ENCODE results near the gene KRT32. TPM values are rescaled to one million over a fixed set of nuclear protein-coding genes. Genes with fewer than 3 reads are reported as not detected.

The KRT32 gene
- total RNA-seq, 1 experiment from 2014 or later = not detected

DNA sequence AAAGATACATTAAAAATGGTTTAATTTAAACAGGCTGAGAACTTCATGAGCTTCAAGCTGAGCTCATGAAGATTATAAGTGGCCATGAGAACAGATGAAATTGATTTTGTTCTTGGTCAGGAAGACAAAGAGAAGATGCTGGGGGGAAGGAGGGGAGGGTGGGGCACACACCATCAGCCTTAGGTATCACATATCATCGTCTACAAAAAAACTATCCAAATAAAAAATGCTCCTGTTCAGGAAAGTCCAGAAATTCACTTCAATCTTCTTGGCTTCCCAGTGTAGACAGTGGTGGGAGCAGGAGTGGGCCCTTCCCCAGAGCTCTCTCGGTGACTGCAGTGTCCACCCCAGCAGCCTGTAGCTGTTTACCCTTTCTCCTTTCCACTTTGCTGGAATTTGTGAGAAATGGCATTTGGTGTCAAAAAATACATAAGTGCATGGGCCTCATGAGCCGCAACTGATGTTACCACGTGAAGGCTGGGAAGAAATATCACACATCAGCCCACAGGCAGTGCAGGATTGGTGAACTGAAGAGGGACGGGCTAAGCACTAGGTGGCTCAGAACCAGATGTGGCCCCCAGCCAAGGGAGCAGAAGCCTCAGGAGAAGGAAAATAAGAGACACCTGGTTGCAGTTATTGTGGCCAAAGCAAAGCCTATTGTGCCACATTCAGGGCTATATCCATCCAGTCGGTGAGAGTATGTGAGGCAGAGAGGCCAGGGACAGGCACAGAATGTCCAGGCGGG lies 48.9 kb downstream of the KRT32 start:
- no peak for DNase-seq (ENCODE audit: low read depth, low spot score)
- in situ Hi-C loops (cut with HindIII; ENCODE audit: low pct_unique_long_range_greater_than_20kb, low sequenced_read_pairs) = no loop called here

DNA sequence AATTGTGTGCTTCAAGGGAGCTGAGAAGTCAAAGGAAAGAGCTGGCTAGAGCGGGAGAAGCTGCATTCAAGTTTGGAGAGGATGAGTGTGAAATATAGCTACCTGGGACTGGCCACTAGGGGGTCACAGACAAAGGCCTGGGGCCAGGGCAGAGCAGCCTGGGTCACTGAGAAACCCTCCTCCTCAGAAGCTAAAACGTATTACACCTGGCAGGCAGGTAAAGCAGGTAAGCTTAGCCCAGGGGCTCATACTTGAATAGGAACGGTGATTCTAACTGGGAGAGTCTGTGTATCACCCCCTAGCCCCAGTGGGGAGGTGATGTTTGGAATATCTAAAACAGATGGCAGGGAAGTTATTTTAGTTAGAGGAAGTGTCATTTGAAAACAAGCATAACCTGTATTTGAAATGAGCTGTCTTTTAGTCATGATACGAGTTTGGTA lies 49.6 kb downstream of the KRT32 start:
- in situ Hi-C loops (cut with HindIII; ENCODE audit: low pct_unique_long_range_greater_than_20kb, low sequenced_read_pairs) = no loop called here
- no peak for DNase-seq (ENCODE audit: low read depth, low spot score)

DNA sequence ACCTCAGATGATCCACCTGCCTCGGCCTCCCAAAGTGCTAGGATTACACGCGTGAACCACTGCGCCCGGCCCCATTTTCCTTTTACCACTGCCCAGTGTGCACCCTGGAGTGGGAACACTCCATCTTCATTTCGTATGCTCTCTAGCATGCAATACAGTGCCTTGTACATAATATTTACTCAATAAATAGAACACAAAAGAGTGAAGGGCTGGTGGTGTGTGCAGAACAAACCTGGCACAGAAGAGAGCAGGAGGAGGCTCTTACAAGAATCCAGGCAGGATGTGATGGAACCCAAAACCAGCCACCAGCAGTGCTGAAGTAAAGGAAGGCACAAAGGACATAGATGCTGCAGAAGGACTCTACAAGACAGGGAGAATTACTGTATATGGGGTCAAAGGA lies 50.1 kb downstream of the KRT32 start:
- in situ Hi-C loops (cut with HindIII; ENCODE audit: low pct_unique_long_range_greater_than_20kb, low sequenced_read_pairs) = no loop called here
- no peak for DNase-seq (ENCODE audit: low read depth, low spot score)

DNA sequence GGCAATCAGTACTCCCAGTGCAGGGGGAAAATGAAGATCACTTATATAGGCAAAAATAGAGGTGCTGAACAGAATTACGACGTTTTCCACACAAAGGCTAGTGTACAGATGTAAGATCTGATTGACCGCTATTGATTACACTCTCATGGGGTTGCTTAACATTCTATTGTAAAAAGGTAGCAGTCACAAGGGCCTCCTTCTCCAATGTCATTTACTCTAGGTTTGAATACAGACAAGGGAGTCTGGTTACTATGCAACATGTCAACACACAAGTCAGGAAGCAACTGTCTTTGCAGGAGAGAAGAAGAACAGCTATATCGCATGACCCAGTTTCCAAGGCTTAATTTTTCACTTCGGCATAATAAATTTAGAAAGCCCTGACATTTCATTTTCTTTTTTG lies 50.7 kb downstream of the KRT32 start:
- no peak for DNase-seq (ENCODE audit: low read depth, low spot score)
- in situ Hi-C loops (cut with HindIII; ENCODE audit: low pct_unique_long_range_greater_than_20kb, low sequenced_read_pairs) = no loop called here

DNA sequence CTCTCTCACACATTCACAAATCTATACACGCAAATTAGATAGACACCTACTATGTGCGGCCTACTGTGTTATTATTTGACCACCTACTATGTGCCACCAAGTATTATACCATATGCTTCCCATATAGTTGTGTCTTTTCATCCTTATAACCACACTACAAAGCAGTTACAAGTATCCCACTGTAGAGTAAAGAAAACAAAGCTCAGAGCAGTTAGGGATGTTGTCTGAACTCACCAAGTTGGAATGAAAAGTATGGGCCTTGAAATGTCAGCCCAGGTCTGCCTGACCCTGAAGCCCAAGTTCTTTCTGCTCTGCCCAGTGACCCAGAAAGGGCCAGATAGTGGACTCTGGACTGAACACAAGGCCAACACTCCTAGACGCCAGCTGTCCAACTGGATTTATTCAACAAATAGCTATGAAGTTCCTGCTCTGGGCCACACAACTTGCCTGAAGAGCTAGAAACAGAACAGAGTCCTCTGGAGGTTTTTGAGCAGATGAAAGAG lies 51.3 kb downstream of the KRT32 start:
- no peak for DNase-seq (ENCODE audit: low read depth, low spot score)
- in situ Hi-C loops (cut with HindIII; ENCODE audit: low pct_unique_long_range_greater_than_20kb, low sequenced_read_pairs) = no loop called here

DNA sequence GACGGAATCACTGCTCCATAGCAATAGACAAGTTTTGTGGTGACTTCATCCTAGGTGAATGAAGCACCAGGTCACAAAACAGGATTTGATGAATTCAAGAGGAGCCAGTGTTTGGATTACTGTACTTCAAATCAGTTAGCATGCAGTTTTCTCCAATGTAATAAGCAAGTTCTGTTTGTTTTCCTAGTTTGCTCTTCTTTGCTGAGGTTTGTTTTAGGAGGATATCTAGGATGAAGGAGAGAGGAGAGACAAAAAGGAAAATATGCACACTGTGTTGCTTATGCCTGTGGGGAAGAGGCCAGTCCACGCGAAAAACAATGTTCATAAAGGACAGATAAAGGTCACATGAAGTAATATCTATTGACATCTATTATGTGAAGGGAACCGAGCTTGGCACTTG lies 51.8 kb downstream of the KRT32 start:
- in situ Hi-C loops (cut with HindIII; ENCODE audit: low pct_unique_long_range_greater_than_20kb, low sequenced_read_pairs) = no loop called here

DNA sequence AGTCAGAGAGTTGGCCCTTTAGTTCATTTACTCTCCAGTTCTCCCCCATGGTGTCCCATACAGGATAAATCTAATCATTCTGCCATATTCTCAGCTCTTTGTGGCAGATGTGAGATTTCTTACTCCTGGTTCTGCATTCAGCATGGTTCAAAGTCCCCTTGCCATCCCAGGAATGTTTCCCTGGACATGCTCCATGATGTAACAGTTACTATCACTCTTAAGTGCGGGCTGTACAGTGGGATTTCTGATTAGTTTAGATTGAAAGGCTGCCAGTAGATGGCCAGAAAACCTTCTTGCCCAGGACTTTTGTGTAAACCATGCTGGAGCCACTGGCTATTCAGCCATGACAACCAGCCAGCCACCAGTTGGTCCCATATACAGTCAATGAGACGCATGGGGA lies 53.2 kb downstream of the KRT32 start:
- no peak for DNase-seq (ENCODE audit: low read depth, low spot score)
- in situ Hi-C loops (cut with HindIII; ENCODE audit: low pct_unique_long_range_greater_than_20kb, low sequenced_read_pairs) = no loop called here

More for the DNA sequence above, 51.8 kb downstream of the KRT32 start:
- no peak for DNase-seq (ENCODE audit: low read depth, low spot score)

DNA sequence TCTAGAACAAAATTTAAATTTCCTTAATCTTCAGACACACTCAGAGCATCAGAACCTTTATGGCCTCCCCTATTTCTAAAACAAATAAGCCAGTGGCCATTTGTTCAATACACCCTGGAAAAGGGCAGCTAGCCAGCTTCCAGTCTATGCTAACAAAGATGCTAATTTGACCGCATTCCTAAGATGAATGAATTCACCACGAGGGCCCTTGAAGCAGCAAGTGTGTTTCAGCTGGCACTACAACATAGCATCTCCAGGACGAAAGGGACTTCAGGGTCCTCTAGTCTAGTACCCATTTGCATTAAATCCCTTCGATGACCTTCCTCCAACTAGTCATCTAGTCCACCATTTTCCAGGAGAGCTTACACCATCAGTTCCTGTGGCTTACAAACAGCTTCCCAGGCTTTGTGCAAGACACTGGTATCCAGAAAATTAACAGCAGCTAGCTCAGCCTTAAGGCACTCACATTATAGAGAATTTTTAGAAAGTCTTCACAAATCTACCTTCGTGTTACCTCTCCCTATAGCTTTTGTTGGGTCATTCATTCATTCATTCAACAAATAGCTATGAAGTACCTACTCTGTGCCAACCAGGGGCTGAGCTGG lies 53.7 kb downstream of the KRT32 start:
- in situ Hi-C loops (cut with HindIII; ENCODE audit: low pct_unique_long_range_greater_than_20kb, low sequenced_read_pairs) = no loop called here

DNA sequence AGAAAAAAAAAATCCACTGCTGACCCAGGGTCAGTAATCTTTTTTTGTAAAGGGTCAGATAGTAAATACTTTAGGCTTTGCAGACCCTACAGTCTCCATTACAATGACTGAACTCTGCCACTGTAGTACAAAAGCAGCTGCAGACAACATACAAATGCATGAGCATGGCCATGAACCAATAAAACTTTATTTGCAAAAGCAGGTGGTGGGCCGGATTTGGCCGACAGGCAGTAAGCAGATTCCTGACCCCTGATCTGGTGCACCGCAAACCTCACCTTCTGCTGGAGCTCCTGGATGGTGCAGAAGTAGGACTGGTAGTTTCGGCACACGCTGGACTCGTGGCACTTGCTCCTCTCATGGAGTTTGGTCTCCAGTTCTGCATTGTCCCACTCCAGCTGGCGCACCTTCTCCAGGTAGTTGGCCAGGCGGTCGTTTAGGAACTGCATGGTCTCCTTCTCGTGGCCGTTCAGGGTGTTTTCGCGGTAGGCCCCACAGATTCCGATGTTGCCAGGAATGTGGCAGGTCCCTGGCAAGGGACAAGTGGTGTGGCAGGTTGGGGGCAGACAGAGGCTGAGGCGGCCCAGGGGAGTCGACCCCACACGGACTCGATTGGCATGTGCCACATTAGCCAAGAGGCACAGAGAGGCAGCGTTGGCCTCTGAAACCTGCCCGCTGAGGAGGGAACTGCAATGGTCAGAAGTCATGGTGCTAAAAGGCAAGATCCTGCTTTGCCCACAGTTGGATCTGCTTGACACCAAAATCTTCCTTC lies 55.9 kb downstream of the KRT32 start:
- DNase-seq (ENCODE audit: low read depth, low spot score) = no peak
- in situ Hi-C loops (cut with HindIII; ENCODE audit: low pct_unique_long_range_greater_than_20kb, low sequenced_read_pairs) = no loop called here

More for the DNA sequence above, 53.7 kb downstream of the KRT32 start:
- DNase-seq (ENCODE audit: low read depth, low spot score) = no peak

Small RNA genes within 50 kb of the gene (small RNA-seq; reads per million reads assigned to genes)
- gene RNU2-32P = 0.02 to 2.1 reads per million in 2 experiments

Other genes starting within 250 kb of the KRT32 start
- gene KRTAP9-2, start 240.7 kb downstream of the KRT32 start, total RNA-seq (2014; rRNA removed; shearing (Covaris generic)) = not detected in 2 replicates
- not detected in 2 replicates for gene KRTAP9-3, start 234.9 kb downstream of the KRT32 start, total RNA-seq (2014; rRNA removed; shearing (Covaris generic))
- gene KRTAP9-8, start 229.4 kb downstream of the KRT32 start, total RNA-seq (2014; rRNA removed; shearing (Covaris generic)) = not detected in 2 replicates
- gene KRTAP9-4, start 217.7 kb downstream of the KRT32 start, total RNA-seq (2014; rRNA removed; shearing (Covaris generic)) = not detected in 2 replicates
- not detected in 2 replicates for gene KRTAP9-9, start 212.0 kb downstream of the KRT32 start, total RNA-seq (2014; rRNA removed; shearing (Covaris generic))
- not detected in 2 replicates for gene KRTAP9-6, start 202.0 kb downstream of the KRT32 start, total RNA-seq (2014; rRNA removed; shearing (Covaris generic))
- gene KRTAP9-7, start 191.7 kb downstream of the KRT32 start, total RNA-seq (2014; rRNA removed; shearing (Covaris generic)) = not detected in 2 replicates
- gene KRTAP29-1, start 164.5 kb downstream of the KRT32 start, total RNA-seq (2014; rRNA removed; shearing (Covaris generic)) = not detected in 2 replicates
- not detected in 2 replicates for gene KRTAP16-1, start 158.1 kb downstream of the KRT32 start, total RNA-seq (2014; rRNA removed; shearing (Covaris generic))
- gene KRTAP17-1, start 151.7 kb downstream of the KRT32 start, total RNA-seq (2014; rRNA removed; shearing (Covaris generic)) = not detected in 2 replicates
- not detected in 2 replicates for gene KRT33A, start 116.6 kb downstream of the KRT32 start, total RNA-seq (2014; rRNA removed; shearing (Covaris generic))
- gene KRT33B, start 97.6 kb downstream of the KRT32 start, total RNA-seq (2014; rRNA removed; shearing (Covaris generic)) = not detected in 2 replicates
- gene KRT34, start 85.1 kb downstream of the KRT32 start, total RNA-seq (2014; rRNA removed; shearing (Covaris generic)) = not detected in 2 replicates
- not detected in 2 replicates for gene KRT31, start 69.8 kb downstream of the KRT32 start, total RNA-seq (2014; rRNA removed; shearing (Covaris generic))
- gene KRT37, start 42.8 kb downstream of the KRT32 start, total RNA-seq (2014; rRNA removed; shearing (Covaris generic)) = not detected in 2 replicates
- gene KRT38, start 26.4 kb downstream of the KRT32 start, total RNA-seq (2014; rRNA removed; shearing (Covaris generic)) = not detected in 2 replicates
- gene KRT35, start 13.8 kb upstream of the KRT32 start, total RNA-seq (2014; rRNA removed; shearing (Covaris generic)) = not detected in 2 replicates
- not detected in 2 replicates for gene KRT36, start 22.5 kb upstream of the KRT32 start, total RNA-seq (2014; rRNA removed; shearing (Covaris generic))
- gene KRT13, start 38.2 kb upstream of the KRT32 start, total RNA-seq (2014; rRNA removed; shearing (Covaris generic)) = not detected in 2 replicates
- 0.13 and 0.61 TPM in 2 replicates for gene KRT15, start 51.5 kb upstream of the KRT32 start, total RNA-seq (2014; rRNA removed; shearing (Covaris generic))
- gene KRT19, start 60.9 kb upstream of the KRT32 start, total RNA-seq (2014; rRNA removed; shearing (Covaris generic)) = not detected in 2 replicates
- gene KRT9, start 104.7 kb upstream of the KRT32 start, total RNA-seq (2014; rRNA removed; shearing (Covaris generic)) = not detected in 2 replicates
- gene KRT14, start 119.5 kb upstream of the KRT32 start, total RNA-seq (2014; rRNA removed; shearing (Covaris generic)) = not detected in 2 replicates
- gene KRT16, start 145.4 kb upstream of the KRT32 start, total RNA-seq (2014; rRNA removed; shearing (Covaris generic)) = not detected in 2 replicates
- not detected in 2 replicates for gene KRT17, start 157.2 kb upstream of the KRT32 start, total RNA-seq (2014; rRNA removed; shearing (Covaris generic))
- gene EIF1, start 221.5 kb upstream of the KRT32 start, total RNA-seq (2014; rRNA removed; shearing (Covaris generic)) = 129 and 155 TPM in 2 replicates
- gene GAST, start 244.9 kb upstream of the KRT32 start, total RNA-seq (2014; rRNA removed; shearing (Covaris generic)) = not detected in 2 replicates